Activated B cell treated with CpG ODN at 0.5 μM for 24 hours (primary cell): ENCODE data around the gene LPAR3. TPM values are rescaled to one million over a fixed set of nuclear protein-coding genes. Genes with fewer than 3 reads are reported as not detected.

Source experiments
- ATAC-seq: fragments of 200-7000 bp; cut with Tn5 transposase; one replicate; pipeline ENCODE4 v1.10.0; 2021; ENCODE audit warnings: low read depth, mild to moderate bottlenecking, moderate library complexity
- CTCF ChIA-PET: fragments of 350-600 bp; sonication (Branson Sonifier 250); formaldehyde crosslinking; loops from one replicate; lab custom pipeline; 2021; ENCODE audit warnings: antibody characterized with exemption; lab: Charles Lee
- POLR2A ChIA-PET: fragments of 350-600 bp; sonication (Branson Sonifier 250); formaldehyde crosslinking; loops from one replicate; lab custom pipeline; 2021; ENCODE audit warnings: antibody characterized with exemption; lab: Charles Lee
- DNase-seq: peaks from one replicate; pipeline ENCODE4 v3.0.0; 2022
- H3K27ac Mint-ChIP-seq: one replicate; pipeline ENCODE4 v1.8.0; 2020; ENCODE audit warnings: mixed read lengths
- H3K27me3 Mint-ChIP-seq: one replicate; pipeline ENCODE4 v1.8.0; 2021; ENCODE audit warnings: mixed read lengths
- H3K36me3 Mint-ChIP-seq: one replicate; pipeline ENCODE4 v1.8.0; 2021; ENCODE audit warnings: low read depth, mixed read lengths
- H3K4me1 Mint-ChIP-seq: one replicate; pipeline ENCODE4 v1.8.0; 2021; ENCODE audit warnings: mixed read lengths
- H3K4me3 Mint-ChIP-seq: one replicate; pipeline ENCODE4 v1.8.0; 2020; ENCODE audit warnings: mild to moderate bottlenecking, mixed read lengths
- H3K9me3 Mint-ChIP-seq: one replicate; pipeline ENCODE4 v1.8.0; 2020; ENCODE audit warnings: mixed read lengths
- CTCF ChIP-seq: fragments of 200-600 bp; IDR thresholded peaks from one replicate; pipeline ENCODE4 v1.8.0; 2022; ENCODE audit warnings: antibody characterized with exemption, mild to moderate bottlenecking
- intact Hi-C: fragments of 100-400 bp; cut with micrococcal nuclease; formaldehyde crosslinking; loops from one replicate; pipeline ENCODE4 v1.15.1; 2024
- total RNA-seq: library from RNA; stranded (reverse); gene quantifications from 2 replicates; pipeline ENCODE4 v1.2.3, GENCODE V29; 2022

LPAR3 gene
- total RNA-seq, 1 donor from 2014 or later: 0.62 TPM

- peaks cover 42% of the 10 kb centered on the region for H3K36me3 Mint-ChIP-seq
- H3K27ac Mint-ChIP-seq: no peak overlapping the region
- H3K4me1 Mint-ChIP-seq: no peaks in the 10 kb centered on the region
- TF ChIP-seq CTCF: no peak
- DNase-seq (no peak), ATAC-seq (no peak)
- ChIA-PET CTCF (interaction anchor here (0.7 to 1.9 kb wide), 2 partner anchors 9 to 15 kb away, joined by 3 to 5 read pairs; no protein-coding TSS in a partner anchor), POLR2A (no interaction called here)
- H3K27me3 Mint-ChIP-seq: no peaks in the 10 kb centered on the region
- no peak overlapping the region for H3K4me3 Mint-ChIP-seq
- no peaks in the 10 kb centered on the region for H3K9me3 Mint-ChIP-seq
- intact Hi-C loops: no loop called here
These were observed 36.6 kb upstream of the LPAR3 start for GRCh38 chr1:84929581-84929980.

- Mint-ChIP-seq H3K4me1 (no peaks in the 10 kb centered on the region), H3K9me3 (no peaks in the 10 kb centered on the region), H3K4me3 (no peak overlapping the region), H3K27ac (no peak overlapping the region), H3K36me3 (peaks cover 42% of the 10 kb centered on the region), H3K27me3 (no peaks in the 10 kb centered on the region)
- DNase-seq: no peak
- ATAC-seq: no peak
- no peak for TF ChIP-seq CTCF
- POLR2A ChIA-PET: no interaction called here
- intact Hi-C loops: no loop called here
- CTCF ChIA-PET: interaction anchor here (0.7 to 1.9 kb wide), 2 partner anchors 9 to 16 kb away, joined by 3 to 5 read pairs; no protein-coding TSS in a partner anchor
These were observed 36.0 kb upstream of the LPAR3 start for GRCh38 chr1:84928979-84929378.

GRCh38 chr1:84923317-84923716 lies 30.3 kb upstream of the LPAR3 start:
- no peak for TF ChIP-seq CTCF
- Mint-ChIP-seq H3K4me1 (no peaks in the 10 kb centered on the region), H3K27ac (no peak overlapping the region), H3K9me3 (no peaks in the 10 kb centered on the region), H3K27me3 (peaks cover 3% of the 10 kb centered on the region), H3K4me3 (no peak overlapping the region), H3K36me3 (peaks cover 18% of the 10 kb centered on the region)
- ATAC-seq (no peak), DNase-seq (no peak)
- CTCF ChIA-PET: no interaction called here
- intact Hi-C loops: no loop called here
- POLR2A ChIA-PET: no interaction called here

DNA sequence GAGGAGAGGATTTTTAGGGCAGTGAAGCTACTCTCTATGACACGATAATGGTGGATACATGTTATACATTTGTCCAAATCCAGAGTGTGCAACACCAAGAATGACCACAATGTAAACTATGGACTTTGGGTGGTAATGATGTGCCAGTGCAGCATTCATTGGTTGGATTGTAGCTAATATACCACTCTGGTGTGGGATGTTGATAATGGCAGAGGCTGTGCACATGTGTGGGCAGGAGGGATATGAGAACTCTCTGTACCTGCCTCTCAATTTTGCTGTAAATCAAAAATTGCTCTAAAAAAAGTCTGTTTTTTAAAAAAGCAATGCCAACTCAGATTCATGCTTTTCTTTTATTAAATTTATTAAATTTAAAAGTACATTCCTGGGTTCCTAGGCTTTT lies 27.2 kb upstream of the LPAR3 start:
- Mint-ChIP-seq H3K4me1 (no peaks in the 10 kb centered on the region), H3K9me3 (no peaks in the 10 kb centered on the region), H3K27me3 (peaks cover 9% of the 10 kb centered on the region), H3K4me3 (no peak overlapping the region), H3K36me3 (peaks cover 2% of the 10 kb centered on the region), H3K27ac (no peak overlapping the region)
- ATAC-seq: no peak
- TF ChIP-seq CTCF: no peak
- ChIA-PET CTCF (interaction anchor here (1.0 kb wide), 1 partner anchor 16 kb away, joined by 3 read pairs; no protein-coding TSS in a partner anchor), POLR2A (no interaction called here)
- intact Hi-C loops: no loop called here
- DNase-seq: no peak

GRCh38 chr1:84919461-84919970 lies 26.5 kb upstream of the LPAR3 start:
- no peaks in the 10 kb centered on the region for H3K9me3 Mint-ChIP-seq
- peaks cover 9% of the 10 kb centered on the region for H3K27me3 Mint-ChIP-seq
- ChIA-PET CTCF (interaction anchor here (1.0 kb wide), 1 partner anchor 17 kb away, joined by 3 read pairs; no protein-coding TSS in a partner anchor), POLR2A (no interaction called here)
- intact Hi-C loops: no loop called here
- no peaks in the 10 kb centered on the region for H3K36me3 Mint-ChIP-seq
- ATAC-seq: no peak
- no peak for DNase-seq
- no peaks in the 10 kb centered on the region for H3K4me1 Mint-ChIP-seq
- H3K4me3 Mint-ChIP-seq: no peak overlapping the region
- H3K27ac Mint-ChIP-seq: no peak overlapping the region
- TF ChIP-seq CTCF: no peak
